Breast epithelium (tissue), 4 donors: ENCODE measurements around the gene SETBP1. TPM values are rescaled to one million over a fixed set of nuclear protein-coding genes. Genes with fewer than 3 reads are reported as not detected.

Experiments
- DNase-seq, 2 donors: peaks; one replicate each; pipeline ENCODE4 v3.0.0-alpha.2; 2019; ENCODE audit warnings: low spot score in 2 of 2
- H3K27ac ChIP-seq, 2 donors: fragments of 200-600 bp; sonication (generic) in 1 of 2; one replicate each; pipeline ENCODE4 v1.5.1; 2016 to 2019; ENCODE audit warnings: mild to moderate bottlenecking in 1 of 2
- H3K27me3 ChIP-seq, 2 donors: fragments of 200-600 bp; sonication (generic) in 1 of 2; one replicate each; pipeline versions ENCODE4 v1.5.1 to v1.6.0; 2017 to 2019; ENCODE audit warnings: control low read depth in 1 of 2, mild to moderate bottlenecking in 1 of 2
- H3K36me3 ChIP-seq: fragments of 200-600 bp; one replicate; pipeline ENCODE4 v1.5.1; 2019
- H3K4me1 ChIP-seq, 2 donors: fragments of 200-600 bp; sonication (generic); one replicate each; pipeline ENCODE4 v1.5.1; 2016 to 2019; ENCODE audit warnings: control low read depth in 1 of 2
- H3K4me3 ChIP-seq, 3 donors: fragments of 200-600 bp; sonication (generic); 1 replicate in 2 of 3; 2 replicates in 1 of 3; pipeline ENCODE4 v1.5.1; 2016 to 2019; ENCODE audit warnings: mild to moderate bottlenecking in 3 of 3, moderate library complexity in 2 of 3
- H3K9me3 ChIP-seq, 2 donors: fragments of 200-600 bp; sonication (generic) in 1 of 2; one replicate each; pipeline ENCODE4 v1.5.1; 2016 to 2019; ENCODE audit warnings: control low read depth in 1 of 2
- CTCF ChIP-seq, 3 donors: fragments of 450-650 bp; IDR thresholded peaks; one replicate each; pipeline ENCODE4 v1.5.1; 2016 to 2017; ENCODE audit warnings: antibody characterized with exemption in 3 of 3, mild to moderate bottlenecking in 3 of 3, moderate library complexity in 3 of 3
- POLR2A ChIP-seq: fragments of 450-650 bp; IDR thresholded peaks from one replicate; pipeline ENCODE4 v1.6.1; 2016; ENCODE audit warnings: antibody characterized with exemption, mild to moderate bottlenecking, moderate library complexity
- POLR2AphosphoS5 ChIP-seq, 3 donors: sonication (generic); formaldehyde crosslinking; IDR thresholded peaks; one replicate each; pipeline ENCODE4 v1.6.1; 2017; ENCODE audit warnings: antibody characterized with exemption in 3 of 3
- intact Hi-C: fragments of 100-400 bp; cut with DNase I; formaldehyde crosslinking; loops from one replicate; pipeline ENCODE4 v1.15.1; 2023; ENCODE audit warnings: low total_unique reads
- total RNA-seq, 3 donors: library from RNA; depleted of rRNA; stranded (reverse); fragments of >200 nt; gene quantifications; one replicate each; pipeline ENCODE4 v1.1.0, GENCODE V29; 2016

SETBP1 gene
- 10 to 100 TPM; 26.2 to 40.1 (median 37.0) TPM for total RNA-seq

GRCh38 chr18:44680273-44681075 lies at the start of gene SETBP1:
SETBP1 (plus strand) TSS chr18:44680888; CDS start chr18:44701347, 20,459 bp downstream.
- DNase-seq: peak; percentile 60 to 67
- Histone ChIP-seq H3K4me3 (peak within 1 kb of the TSS; percentile 73 to 84 (median 84)), H3K4me1 (no peaks in the 10 kb centered on the region), H3K9me3 (no peaks in the 10 kb centered on the region), H3K27me3 (no peaks in the 10 kb centered on the region), H3K36me3 (no peaks in the 10 kb centered on the region), H3K27ac (peak within 1 kb of the TSS; percentile 86 to 94)
- TF ChIP-seq CTCF (IDR thresholded peaks at IDR 0.05) (no peak), POLR2AphosphoS5 (IDR thresholded peaks at IDR 0.05) (peak in 1 of 3 donors; percentile 45)
- intact Hi-C loops: no loop called here

DNA sequence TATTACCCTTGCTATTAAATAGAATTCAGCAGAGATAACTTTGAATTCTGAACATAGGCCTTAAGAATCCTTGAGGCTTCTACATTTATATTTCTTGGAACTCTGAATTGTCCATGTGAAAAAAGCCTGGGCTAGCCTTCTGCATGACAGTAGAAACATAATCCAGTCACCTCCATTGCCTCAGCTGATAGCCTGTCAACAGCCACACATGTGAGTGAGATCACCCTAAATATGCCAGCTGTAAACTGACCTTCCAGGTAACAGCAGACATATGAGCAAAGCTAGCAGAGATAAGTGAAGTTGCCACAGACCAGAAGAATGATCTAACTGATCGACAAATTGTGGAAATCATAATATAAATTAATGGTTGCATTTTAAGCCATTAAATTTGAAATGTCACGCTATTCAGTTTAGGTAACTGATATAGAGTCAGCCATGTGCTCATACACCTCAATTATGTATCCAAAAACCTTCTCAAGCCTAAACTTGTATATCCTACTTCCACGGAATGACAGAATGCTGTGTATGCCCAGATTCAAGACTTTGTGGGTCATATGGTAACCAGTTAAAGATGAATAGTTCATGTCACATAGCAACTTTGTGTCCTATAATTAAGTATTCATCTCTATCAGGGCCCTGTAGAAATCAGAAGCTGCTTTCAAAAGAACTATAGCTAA lies 48.1 kb upstream of the SETBP1 start:
- no peaks in the 10 kb centered on the region for H3K27me3 ChIP-seq
- no peaks in the 10 kb centered on the region for H3K36me3 ChIP-seq
- DNase-seq: no peak
- H3K4me3 ChIP-seq: no peak overlapping the region
- H3K9me3 ChIP-seq: no peaks in the 10 kb centered on the region
- intact Hi-C loops: no loop called here
- H3K4me1 ChIP-seq: no peaks in the 10 kb centered on the region
- H3K27ac ChIP-seq: no peak overlapping the region
- TF ChIP-seq CTCF (IDR thresholded peaks at IDR 0.05) (no peak), POLR2A (no peak), POLR2AphosphoS5 (IDR thresholded peaks at IDR 0.05) (no peak)

- no peak for DNase-seq
- intact Hi-C loops: no loop called here
- Histone ChIP-seq H3K4me1 (no peaks in the 10 kb centered on the region), H3K27ac (no peak overlapping the region), H3K36me3 (no peaks in the 10 kb centered on the region), H3K4me3 (no peak overlapping the region), H3K27me3 (no peaks in the 10 kb centered on the region), H3K9me3 (no peaks in the 10 kb centered on the region)
- TF ChIP-seq POLR2A (no peak), CTCF (IDR thresholded peaks at IDR 0.05) (no peak)
Observed at GRCh38 chr18:44635546-44635945, 45.1 kb upstream of the SETBP1 start.

DNA sequence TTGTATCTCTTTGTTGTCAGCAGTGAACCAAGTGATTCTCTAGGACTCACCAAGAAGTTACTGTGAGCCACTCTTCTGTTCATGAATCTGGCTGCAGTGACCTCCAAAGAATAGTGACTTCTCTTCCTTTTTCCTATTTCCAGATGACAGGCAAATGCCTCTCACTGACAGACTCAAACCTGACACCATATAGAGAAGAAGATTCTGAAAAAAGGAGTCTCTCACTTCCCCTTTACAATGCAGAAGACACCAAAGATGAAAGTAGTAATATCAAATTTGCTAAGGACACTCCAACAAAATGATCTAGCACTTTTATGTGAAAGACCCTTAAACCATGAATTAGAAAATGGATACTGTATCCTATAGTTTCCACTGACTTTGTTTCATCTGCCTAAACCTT lies 44.4 kb upstream of the SETBP1 start:
- intact Hi-C loops: no loop called here

More for the DNA sequence above, 44.4 kb upstream of the SETBP1 start:
- no peak overlapping the region for H3K27ac ChIP-seq
- H3K27me3 ChIP-seq: no peaks in the 10 kb centered on the region
- DNase-seq: no peak
- H3K4me1 ChIP-seq: no peaks in the 10 kb centered on the region
- H3K36me3 ChIP-seq: no peaks in the 10 kb centered on the region
- H3K9me3 ChIP-seq: no peaks in the 10 kb centered on the region
- TF ChIP-seq POLR2AphosphoS5 (IDR thresholded peaks at IDR 0.05) (no peak), CTCF (IDR thresholded peaks at IDR 0.05) (no peak), POLR2A (no peak)
- no peak overlapping the region for H3K4me3 ChIP-seq
